ENCODE measurements around the gene CLSTN1.
"Not testable (repeated sequence)": the region's sequence is repeated elsewhere in the genome, so short reads cannot be mapped to it uniquely, and the experiment has no call there.

Gene CLSTN1

DNA sequence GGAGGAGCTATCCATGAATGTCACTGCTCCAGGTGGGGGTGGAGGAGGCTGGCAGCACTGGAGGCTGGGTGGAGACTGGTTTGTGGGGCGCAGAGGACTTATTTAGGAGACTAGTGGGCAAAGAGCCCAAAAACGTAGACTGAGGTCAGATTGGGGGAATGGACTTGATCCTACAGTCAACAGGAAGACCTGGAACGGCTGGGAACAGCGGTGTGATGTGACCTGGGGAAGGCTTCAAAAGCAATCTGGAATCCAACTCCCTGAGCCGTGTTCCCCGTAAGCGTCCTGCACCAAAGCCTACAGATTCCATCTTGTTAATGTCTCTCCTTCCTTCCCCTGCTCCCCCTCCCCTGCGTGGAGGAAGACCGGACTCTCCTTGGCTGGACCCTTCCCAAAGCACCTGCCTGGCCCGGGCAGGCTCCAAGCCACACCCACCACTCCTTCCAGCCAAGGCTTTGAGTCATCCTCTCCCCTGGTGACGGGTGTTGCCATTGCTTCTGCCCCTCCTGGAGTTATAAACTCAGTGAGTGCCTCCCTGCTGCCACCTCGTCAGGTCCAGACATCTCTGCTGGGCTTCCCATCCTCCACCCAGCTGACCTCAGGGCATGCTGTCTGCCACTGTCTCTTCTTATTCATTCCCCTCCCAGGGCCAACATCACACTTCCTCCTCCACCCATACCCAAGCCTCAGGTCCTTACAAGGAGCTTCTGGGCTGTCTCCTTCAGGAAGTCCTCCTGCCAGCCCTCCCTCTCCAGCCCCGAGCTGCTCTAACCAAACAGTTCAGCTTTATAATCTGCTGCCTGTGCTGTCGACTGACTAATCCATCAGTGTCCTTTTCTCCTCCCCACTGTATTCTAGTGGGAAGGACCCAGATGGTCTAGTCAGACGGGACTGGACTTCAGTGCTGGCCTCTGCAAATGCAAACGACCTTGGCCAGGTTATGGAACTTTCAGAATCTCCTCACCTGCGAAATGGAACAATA, 1.6 kb upstream of the CLSTN1 start:
- no peak for DNase-seq

DNA sequence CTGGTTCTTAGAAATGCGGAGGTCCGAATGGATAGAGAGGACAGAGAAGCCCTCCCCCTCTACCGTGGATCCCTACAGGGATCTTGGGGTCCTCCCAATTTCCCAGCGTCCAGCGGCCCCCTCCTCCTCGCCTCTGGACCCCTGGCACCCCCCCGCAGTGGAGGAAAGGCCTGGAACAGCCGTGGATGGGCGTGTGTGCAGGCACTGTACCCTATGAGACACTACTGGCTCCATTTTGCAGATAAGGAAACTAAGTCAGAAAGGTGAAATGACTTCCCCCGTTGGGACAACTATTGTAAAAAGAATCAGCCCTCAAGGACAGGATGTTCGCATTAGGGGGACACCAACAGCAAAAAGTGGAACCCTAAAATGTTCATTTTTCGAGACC, 931 bp upstream of the CLSTN1 start:
- DNase-seq = no peak

DNA sequence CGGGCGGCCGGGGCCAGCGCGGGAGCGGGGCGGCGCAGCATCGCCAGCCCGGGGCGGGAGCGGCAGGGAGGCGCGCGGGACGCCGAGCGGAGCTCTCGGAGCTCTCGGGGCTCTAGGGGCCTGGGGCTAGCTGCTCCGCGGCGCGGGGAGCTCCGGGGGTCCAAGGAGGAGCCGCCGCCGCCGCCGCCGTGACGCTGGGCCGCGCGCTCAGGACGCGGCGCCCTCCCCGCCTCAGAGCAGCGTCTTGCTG, 147 bp downstream of the CLSTN1 start:
- DNase-seq = no peak

DNA sequence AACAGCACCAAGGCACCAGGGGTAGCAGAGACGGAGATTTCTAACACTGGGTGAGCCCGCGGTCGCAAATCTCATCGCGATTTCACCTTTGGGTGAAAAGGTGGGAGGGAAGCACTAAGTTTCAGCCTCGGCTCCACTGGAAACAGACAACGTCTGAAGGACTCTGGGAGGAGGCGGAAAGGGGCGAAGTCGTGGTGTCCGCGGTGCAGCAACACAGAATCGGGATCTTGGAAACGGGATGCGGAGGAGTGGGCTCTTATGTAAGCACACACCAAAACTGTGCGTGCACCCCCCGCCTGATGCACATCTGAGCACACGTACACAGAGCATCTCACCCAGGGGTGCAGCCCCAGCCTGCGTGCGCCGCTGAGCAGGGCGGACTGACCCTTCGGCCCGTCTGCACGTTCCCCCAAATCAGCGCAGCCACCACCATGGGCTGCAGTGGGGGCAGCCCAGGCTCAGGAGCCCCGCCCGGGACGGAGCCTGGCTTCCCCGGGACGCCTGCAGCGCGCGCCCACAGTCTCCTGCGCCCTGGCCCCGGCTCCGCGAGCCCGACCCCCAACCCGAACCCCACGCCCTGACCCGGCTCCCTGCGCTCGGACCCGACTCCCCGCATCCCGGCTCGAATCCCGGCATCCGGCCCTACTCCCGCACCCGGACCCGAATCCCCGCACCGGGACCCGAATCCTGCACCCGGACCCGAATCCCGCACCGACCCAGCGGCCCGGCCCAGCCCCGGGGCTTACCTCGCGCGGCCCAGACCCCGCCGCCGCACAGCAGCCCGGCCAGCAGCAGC, 670 bp downstream of the CLSTN1 start:
- no peak for DNase-seq

DNA sequence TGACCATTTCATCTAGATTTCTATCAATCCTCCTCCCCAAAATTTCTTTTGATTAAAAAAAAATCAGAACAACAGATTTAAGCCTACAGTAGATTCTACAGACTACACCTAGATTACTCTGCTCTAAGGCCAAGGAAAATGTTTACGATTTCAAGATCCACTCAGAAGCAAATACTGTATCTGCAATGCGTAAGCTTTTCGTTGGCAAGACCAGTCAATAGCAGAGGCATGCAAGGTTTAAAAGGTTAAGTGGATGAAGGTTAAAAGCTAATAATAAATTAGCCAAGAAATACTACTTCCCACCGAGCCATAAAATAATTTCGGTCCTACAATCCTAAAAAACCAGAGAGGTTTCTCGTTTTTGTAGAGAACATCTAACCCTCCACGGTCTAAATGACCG, 1.3 kb downstream of the CLSTN1 start:
- DNase-seq = no peak

DNA sequence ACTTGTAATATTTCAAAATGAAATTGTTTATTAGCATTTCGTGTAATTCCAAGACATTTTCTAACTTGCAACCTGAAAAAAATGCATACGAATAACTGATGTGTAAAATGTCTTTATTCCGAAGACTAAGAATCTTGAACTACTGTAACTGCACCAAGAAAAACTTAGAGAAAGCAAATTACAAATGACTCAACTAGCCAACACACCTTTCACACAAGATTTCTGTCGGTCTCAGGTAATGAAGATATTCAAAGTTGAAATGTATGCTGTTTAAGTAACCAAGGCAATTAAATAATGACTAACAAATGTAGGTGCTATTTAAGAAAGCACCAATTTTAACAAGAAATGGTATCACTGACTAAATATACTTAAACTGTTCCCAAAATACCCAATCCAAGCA, 2.1 kb downstream of the CLSTN1 start:
- DNase-seq = no peak

DNA sequence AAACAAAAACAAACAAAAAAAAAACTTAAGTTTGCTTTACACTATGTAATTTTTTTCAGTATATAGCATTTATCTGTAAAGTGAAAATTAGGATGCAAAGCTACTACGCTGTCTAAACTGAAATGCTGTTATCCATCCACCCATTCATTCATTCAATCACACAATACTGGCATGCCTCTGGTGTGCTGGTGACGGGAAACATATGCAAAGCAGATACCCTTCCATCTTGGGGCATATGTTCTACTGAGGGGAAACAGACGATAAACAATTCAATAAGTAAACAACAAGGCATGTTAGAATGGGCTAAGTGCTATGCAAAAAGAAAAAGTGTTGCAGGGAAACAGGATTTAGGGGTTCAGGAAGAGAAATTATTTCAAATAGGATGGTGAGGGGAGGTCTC, 3.2 kb downstream of the CLSTN1 start:
- no peak for DNase-seq

DNA sequence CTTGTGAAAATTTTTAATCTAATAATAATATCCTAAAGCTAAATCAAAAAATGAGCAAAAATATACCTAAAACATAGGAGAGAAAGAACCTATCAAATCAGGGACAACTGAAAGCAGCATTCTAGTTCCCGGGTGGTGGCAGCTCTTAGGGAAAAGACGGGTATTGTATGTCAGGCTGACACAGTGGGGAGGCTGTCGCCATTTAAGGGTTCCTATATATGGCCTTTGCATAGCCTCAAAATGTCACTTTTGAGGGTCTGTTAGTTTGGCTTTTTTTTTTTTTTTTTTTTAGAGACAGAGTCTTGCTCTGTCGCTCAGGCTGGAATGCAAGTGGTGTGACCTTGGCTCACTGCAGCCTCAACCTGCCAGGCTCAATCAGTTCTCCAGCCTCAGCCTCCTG, 6.0 kb downstream of the CLSTN1 start:
- no peak for DNase-seq

DNA sequence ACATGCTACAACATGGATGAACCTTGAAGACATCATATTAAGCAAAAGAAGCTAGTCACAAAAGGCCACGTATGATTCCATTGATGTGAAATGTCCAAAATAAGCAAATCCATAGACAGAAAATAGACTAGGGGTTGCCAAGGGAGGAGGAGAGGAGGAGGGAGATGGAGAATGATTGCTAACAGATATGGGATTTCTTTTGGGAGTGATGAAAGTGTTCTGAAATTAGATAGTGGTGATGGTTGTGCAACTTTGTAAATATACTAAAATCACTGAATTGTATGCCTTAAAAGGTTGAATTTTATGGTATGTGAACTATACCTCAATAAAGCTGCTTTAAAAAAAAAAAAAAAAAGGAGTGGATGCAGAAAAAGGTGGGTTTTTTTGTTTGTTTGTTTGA, 7.6 kb downstream of the CLSTN1 start:
- no peak for DNase-seq

DNA sequence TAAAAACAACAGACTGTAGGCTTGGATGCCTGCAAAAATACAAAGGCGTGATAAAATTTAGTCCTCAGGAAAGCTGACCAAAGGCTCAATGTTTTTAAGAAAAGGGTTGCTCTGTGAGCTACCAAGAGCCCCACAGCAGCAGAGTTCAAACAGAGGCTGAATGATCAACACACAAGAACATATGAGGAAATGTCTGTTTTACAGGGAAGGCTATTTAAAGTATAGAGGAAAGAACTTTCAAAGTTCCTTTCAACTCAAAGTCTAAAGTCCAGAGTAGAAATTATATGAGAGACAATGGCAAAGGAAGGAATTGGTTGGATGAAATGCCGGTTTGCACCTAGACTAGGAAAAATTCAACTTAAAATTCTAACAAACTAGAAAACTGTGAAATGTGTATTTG, 8.6 kb downstream of the CLSTN1 start:
- no peak for DNase-seq

DNA sequence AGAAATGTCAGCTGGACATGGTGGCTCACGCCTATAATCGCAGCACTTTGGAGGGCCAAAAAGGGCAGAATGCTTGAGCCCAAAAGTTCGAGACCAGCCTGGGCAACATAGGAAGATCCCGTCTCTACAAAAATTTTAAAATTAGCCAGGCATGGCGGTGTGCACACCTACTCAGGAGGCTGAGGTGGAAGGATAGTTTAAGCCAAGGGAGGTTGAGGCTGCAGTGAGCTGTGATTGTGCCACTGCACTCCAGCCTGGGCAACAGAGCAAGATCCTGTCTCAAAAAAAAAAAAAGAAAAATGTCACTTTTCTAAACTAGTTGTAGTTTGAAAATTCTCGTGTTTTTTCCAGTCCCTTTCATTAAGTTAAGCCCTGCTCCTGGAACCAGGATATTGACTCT, 9.1 kb downstream of the CLSTN1 start:
- DNase-seq = no peak

DNA sequence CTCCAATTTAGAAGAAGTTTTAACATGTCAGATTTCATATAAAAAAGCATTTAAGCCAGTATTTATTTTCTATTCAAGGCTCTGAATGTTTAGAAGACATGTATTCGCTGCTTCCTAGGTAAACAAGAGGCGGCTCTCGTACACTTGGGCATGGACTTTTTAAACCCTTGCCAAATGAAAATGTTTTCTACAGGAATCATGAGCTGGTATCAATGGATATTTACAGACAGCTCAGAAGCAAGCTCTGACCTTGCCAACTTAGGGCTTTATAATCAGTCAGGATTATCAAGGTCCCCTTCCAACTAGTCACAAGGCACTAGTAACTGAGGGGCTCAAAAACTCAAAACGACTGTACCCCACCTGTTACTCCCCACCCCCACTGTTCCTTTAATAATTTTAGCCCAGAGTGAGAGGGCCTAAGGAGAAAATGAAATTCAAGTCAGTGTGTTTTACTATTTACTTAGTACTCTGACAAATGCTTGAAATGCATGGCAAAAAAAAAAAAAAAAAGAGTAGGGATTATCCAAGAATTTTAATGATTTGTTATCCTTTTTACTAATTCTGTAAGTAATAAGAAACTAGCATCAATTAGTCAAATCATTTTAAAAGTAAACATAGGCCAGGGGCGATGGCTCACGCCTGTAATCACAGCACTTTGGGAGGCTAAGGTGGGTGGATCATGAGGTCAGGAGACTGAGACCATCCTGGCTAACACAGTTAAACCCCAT, 12.4 kb downstream of the CLSTN1 start:
- no peak for DNase-seq

DNA sequence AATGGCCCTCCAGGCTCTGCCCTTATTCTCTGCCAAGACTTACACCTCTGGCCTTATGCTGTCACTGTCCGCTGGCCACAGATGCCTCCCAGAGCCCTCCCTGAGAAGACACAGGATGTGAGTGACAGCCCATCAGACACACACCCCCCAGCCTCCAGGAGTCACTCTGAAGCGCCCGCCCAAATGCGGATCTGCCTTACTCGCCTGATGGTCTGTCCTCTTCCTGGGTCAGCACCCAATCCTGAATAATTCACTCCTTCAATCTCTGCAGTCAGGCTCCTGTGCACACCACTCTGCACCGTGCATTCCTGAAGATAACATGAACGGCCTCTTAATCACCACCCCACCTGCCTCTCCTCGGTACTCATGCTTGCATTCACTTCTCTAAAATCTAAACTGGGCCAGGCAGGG, 14.7 kb downstream of the CLSTN1 start:
- DNase-seq = no peak

DNA sequence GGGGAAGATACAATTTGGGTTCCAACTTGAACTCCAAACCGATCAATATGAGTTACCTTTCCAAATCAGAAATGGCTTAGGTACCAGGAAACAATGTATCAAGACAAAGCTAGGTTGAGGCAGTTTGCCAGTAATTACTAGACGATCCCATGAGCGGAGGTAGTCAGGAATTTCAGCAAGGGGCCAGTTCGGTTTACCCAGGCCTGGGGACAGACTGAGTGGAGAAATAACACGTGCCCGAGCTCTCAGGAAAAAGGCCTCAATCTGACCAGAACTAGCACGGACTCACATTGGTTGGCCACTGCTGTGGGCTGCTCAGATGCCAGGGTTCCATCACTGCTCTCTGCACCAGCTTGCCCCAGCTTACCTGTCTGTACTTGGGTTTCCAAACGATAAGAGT, 15.3 kb downstream of the CLSTN1 start:
- no peak for DNase-seq

DNA sequence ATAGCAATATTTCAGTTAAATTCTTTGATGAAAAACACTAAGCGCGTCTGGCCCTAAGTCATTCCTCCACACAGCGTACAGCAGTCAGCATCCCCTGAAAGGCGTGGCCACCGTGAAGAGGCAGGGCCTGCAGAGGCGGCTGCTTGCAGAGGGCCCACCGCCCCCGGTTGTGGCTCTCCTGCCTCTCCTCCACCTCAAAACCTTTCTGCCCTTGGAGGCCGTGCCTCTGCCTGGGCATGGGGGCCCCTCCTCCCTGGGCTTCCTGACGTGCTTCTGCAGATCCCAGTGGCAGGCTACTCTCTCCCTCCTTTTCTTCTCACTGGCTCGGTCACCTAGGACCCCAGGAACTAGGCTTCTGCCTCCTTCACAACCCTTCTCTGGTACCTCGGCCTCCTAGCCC, 16.2 kb downstream of the CLSTN1 start:
- DNase-seq = no peak

DNA sequence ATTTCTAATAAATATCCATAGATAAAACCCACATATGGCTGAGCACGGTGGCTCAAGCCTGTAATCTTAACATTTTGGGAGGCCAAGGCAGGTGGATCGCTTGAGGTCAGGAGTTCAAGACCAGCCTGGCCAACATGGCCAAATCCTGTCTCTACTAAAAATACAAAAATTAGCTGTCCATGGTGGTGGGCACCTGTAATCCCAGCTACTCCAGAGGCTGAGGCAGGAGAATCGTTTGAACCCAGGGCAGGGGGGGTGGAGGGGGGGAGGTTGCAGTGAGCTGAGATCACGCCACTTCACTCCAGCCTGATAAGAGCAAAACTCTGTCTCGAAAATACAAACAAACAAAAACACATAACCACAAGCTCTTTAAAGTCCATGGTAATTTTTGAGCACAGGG, 17.8 kb downstream of the CLSTN1 start:
- DNase-seq = not testable (repeated sequence)

DNA sequence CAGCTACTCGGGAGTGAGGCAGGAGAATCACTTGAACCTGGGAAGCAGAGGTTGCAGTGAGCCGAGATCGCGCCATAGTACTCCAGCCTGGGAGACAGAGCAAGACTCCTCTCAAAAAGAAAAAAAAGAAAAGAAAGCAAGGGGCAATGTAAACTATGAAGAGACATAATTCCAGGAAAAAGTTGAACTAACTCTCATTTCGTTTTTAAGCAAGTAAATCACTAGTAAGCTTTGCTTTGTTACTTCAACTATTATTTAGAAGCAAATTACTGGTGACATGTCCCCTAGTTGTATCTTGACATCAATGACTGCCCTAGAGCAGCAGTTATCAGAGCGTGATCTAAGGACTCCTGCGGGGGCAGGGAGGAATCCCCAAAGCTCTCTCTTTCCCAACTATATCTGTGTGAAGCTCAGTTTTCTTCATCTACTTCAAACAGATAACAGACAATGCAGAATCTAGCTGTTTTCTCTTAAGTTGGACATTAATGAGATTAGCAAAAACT, 18.7 kb downstream of the CLSTN1 start:
- DNase-seq = no peak

DNA sequence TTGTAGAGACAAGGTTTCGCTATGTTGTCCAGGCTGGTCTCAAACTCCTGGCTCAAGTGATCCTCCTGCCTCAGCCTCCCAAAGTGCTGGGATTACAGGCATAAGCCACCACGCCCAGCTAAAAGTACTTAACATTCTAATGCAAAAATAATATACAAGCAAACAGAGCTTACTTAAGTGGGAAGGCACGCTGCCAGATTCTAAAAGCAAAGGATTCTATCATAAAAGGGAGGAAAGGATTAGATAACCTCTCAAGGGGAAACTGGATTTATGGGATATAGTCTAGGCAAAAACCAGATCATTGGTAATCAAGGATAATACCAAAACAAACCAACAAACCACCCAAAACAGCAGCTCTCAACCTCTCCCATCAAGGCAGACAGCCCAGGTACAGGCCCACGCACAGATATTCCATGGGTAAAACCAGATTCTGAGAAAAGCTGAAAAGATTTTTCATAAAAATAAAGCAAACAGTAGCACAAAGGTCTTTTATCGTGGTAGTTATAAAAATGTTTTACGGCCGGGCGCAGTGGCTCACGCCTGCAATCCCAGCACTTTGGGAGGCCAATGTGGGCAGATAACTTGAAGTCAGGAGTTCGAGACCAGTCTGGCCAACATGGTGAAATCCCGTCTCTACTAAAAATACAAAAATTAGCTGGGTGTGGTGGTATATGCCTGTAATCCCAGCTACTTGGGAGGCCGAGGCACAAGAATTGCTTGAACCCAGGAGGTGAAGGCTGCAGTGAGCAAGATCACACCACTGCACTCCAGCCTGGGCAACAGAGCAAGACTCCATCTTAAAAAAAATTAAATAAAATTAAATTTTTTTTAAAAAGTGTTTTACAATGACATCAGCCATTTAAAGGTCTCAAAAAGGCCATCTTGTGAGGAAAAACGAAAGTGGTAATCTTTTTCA, 20.5 kb downstream of the CLSTN1 start:
- DNase-seq = not testable (repeated sequence)

DNA sequence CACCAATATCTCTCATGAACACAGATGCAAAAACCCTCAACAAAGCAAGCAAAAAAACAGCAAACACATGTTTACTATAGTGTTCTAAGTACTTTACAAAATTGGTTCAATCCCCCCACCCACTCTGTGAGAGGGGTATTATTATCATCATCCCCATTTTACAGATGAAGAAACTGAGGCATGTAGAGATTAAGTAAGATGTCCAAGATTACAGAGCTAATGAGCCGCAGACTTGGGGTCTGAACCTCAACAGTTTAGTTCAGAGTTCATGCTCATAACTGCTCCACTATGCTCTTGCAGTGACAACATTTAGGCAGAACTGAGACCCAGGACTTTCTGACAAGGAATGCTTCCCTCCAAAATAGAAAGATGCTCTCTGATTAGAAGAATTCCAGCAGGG, 21.9 kb downstream of the CLSTN1 start:
- DNase-seq = no peak

DNA sequence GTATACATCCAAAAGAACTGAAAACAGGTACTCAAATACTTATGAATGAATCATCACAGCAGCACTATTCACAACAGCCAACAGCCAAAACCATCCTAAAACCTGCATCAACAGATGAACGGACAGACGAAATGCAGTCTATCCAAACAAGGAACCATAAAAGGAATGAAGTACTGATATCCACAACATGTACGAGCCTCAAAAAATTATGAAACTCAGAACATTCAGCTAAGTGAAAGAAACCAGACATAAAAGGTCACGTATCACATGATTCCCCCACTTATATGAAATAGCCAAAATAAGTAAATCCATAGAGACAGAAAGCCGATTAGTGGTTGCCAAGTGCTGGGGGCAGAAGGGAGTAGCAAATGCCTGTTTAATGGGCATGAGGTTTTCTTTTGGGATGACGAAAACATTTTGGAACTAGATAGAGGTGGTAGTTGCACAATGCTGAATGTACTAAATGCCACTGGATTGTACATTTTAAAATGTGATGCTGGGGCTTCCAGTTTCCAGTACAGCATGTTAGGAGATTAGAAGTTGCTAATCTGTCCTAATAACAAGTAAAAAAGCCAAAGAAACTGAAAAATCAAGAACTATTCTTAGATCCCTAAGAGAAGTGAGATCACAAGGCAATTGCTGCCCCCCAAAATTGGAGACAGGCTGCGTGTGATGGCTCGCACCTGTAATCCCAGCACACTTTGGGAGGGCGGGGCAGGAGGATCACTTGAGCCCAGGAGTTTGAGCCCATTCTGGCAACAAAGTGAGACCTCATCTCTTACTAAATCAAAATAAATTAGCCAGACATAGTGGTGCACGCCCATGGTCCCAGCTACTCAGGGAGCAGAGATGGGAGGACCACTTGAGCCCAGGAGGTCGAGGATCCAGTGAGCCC, 25.3 kb downstream of the CLSTN1 start:
- no peak for DNase-seq

DNA sequence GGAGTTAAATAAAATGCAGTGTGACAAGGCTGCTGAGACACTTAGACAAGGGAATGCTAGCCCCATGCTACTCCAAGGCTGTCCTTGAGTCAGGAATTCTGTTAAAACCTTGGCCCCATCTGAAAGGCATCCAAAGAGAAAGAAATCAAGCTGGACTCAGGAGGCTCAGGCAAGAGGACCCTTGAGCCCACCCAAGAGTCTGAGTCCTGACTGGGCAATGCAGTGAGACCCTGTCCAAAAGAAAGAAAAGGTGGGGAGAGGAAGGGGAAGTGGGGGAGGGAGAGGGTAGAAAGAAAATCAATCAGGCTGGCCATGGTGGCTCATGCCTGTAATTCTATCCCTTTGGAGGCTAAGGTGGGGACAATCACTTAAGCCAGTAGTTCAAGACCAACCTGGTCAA, 26.7 kb downstream of the CLSTN1 start:
- DNase-seq = no peak
